PC-3 (cell line): Measurements from ENCODE around the gene BLOC1S2. TPM values are rescaled to one million over a fixed set of nuclear protein-coding genes. Genes with fewer than 3 reads are reported as not detected.

Experiments used
- ATAC-seq: fragments of 200-7000 bp; cut with Tn5 transposase; 2 replicates; pipeline ENCODE4 v1.9.1; 2020; ENCODE audit warnings: mild to moderate bottlenecking, moderate library complexity
- BruUV-seq: library from RNA; stranded (reverse); fragments of 400-500 nt; replicated peaks from 2 replicates; lab custom pipeline; 2021; lab: Mats Ljungman, UMichigan
- CTCF ChIA-PET: fragments of 300-600 bp; sonication (Branson Sonifier 250); formaldehyde crosslinking; loops from one replicate; lab custom pipeline; 2022; ENCODE audit warnings: antibody characterized with exemption; lab: Charles Lee
- POLR2A ChIA-PET: fragments of 300-600 bp; sonication (Branson Sonifier 250); formaldehyde crosslinking; loops from one replicate; lab custom pipeline; 2022; ENCODE audit warnings: antibody characterized with exemption; ENCODE audit not compliant: unreplicated experiment; lab: Charles Lee
- DNase-seq: peaks from one replicate; pipeline ENCODE4 v3.0.0-alpha.2; 2015
- H2AFZ ChIP-seq: fragments of 300-600 bp; sonication (generic); 2 replicates; pipeline ENCODE4 v1.6.0; 2016; ENCODE audit warnings: antibody characterized with exemption, low read length
- H3F3A ChIP-seq: fragments of 300-600 bp; sonication (generic); one replicate; pipeline ENCODE4 v1.6.0; 2017; ENCODE audit warnings: antibody characterized with exemption, low read length, control low read depth, mild to moderate bottlenecking; ENCODE audit not compliant: unreplicated experiment
- H3K27ac ChIP-seq: fragments of 300-600 bp; sonication (generic); 2 replicates; pipeline ENCODE4 v1.5.1; 2016; ENCODE audit warnings: mild to moderate bottlenecking, low read length
- H3K27me3 ChIP-seq: fragments of 300-600 bp; sonication (generic); 2 replicates; pipeline ENCODE4 v1.6.1; 2016; ENCODE audit warnings: low read length, mixed read lengths
- H3K36me3 ChIP-seq: fragments of 300-600 bp; sonication (generic); 2 replicates; pipeline ENCODE4 v1.6.1; 2016; ENCODE audit warnings: low read depth, mixed run types, low read length, mixed read lengths
- H3K4me1 ChIP-seq: fragments of 300-600 bp; sonication (generic); 2 replicates; pipeline ENCODE4 v1.5.1; 2016; ENCODE audit warnings: low read length; ENCODE audit not compliant: insufficient read depth
- H3K4me2 ChIP-seq: fragments of 300-600 bp; sonication (generic); 2 replicates; pipeline ENCODE4 v1.6.0; 2016; ENCODE audit warnings: low read length
- H3K4me3 ChIP-seq: fragments of 300-600 bp; sonication (generic); 2 replicates; pipeline ENCODE4 v1.5.1; 2016; ENCODE audit warnings: mild to moderate bottlenecking, low read length, mixed read lengths
- H3K79me2 ChIP-seq: fragments of 300-600 bp; sonication (generic); 2 replicates; pipeline ENCODE4 v1.6.1; 2017; ENCODE audit warnings: low read length, mixed read lengths
- H3K9ac ChIP-seq: fragments of 300-600 bp; sonication (generic); 2 replicates; pipeline ENCODE4 v1.6.0; 2016; ENCODE audit warnings: mild to moderate bottlenecking, low read length
- H3K9me2 ChIP-seq: fragments of 300-600 bp; sonication (generic); replicated peaks from 2 replicates; pipeline ENCODE4 v1.6.1; 2016; ENCODE audit warnings: mixed run types, low read length, mixed read lengths
- H3K9me3 ChIP-seq: fragments of 300-600 bp; sonication (generic); 2 replicates; pipeline ENCODE4 v1.6.1; 2016; ENCODE audit warnings: low read length, mixed read lengths
- H4K20me1 ChIP-seq: fragments of 300-600 bp; sonication (generic); 2 replicates; pipeline ENCODE4 v1.6.1; 2016; ENCODE audit warnings: low read length, mixed read lengths
- EZH2 ChIP-seq: fragments of 300-600 bp; sonication (generic); IDR thresholded peaks from one replicate; pipeline ENCODE4 v1.6.1; 2017; ENCODE audit warnings: antibody characterized with exemption, mild to moderate bottlenecking, low read length; ENCODE audit not compliant: unreplicated experiment
- EZH2phosphoT487 ChIP-seq: fragments of 300-600 bp; sonication (generic); IDR thresholded peaks from 2 replicates; pipeline ENCODE4 v1.6.1; 2018; ENCODE audit warnings: mild to moderate bottlenecking, antibody characterized with exemption, low read length, borderline replicate concordance
- intact Hi-C: fragments of 100-400 bp; cut with micrococcal nuclease; formaldehyde crosslinking; loops from 2 replicates; pipeline ENCODE4 v1.9.0; 2023
- total RNA-seq: library from RNA; depleted of rRNA; stranded (reverse); fragments of >200 nt; gene quantifications from 2 replicates; pipeline ENCODE4 v1.2.3, GENCODE V29; 2014
- TF ChIP-seq, protein P1 (sequence below): fragments of 300-600 bp; sonication (generic); conservative IDR thresholded peaks from 2 replicates; pipeline ENCODE4 v1.5.1; 2017; ENCODE audit warnings: antibody characterized with exemption, low read depth, mild to moderate bottlenecking, low read length

The BLOC1S2 gene
- total RNA-seq, 1 experiment from 2014 or later: 46.4 TPM

DNA sequence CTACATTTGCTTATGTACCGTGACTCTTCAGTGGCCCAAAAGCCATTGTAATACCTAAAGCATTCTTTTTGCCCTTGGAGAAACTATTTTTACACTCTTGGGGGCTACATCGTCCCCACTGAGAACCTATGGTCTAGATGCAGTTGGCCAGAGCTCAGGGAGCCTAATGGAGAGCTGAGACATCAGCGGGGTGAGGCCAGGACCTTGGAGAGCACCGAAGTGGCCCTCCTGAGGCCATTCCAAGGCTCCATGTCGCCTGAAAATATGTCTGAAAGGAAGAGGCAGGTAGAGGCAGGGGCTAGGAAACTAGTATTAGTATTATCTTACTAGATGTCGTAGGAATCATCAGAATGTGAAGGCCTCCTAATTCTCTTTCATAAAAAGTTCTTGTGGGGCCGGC, 38.7 kb upstream of the BLOC1S2 start:
- peaks cover 37% of the 10 kb centered on the region for H3K27me3 ChIP-seq
- DNase-seq (peak; percentile 9), ATAC-seq (no peak)
- POLR2A ChIA-PET: no interaction called here
- no TSS peak for BruUV-seq
- no peaks in the 10 kb centered on the region for H3K4me1 ChIP-seq
- H3K79me2 ChIP-seq: no peaks in the 10 kb centered on the region
- no peak overlapping the region for H3K4me3 ChIP-seq
- no peaks in the 10 kb centered on the region for H3K9me2 ChIP-seq
- no peak overlapping the region for H3K9ac ChIP-seq
- H3K36me3 ChIP-seq: no peaks in the 10 kb centered on the region
- no peaks in the 10 kb centered on the region for H3K9me3 ChIP-seq
- no peak for TF ChIP-seq EZH2phosphoT487
- TF ChIP-seq, protein P1, sequence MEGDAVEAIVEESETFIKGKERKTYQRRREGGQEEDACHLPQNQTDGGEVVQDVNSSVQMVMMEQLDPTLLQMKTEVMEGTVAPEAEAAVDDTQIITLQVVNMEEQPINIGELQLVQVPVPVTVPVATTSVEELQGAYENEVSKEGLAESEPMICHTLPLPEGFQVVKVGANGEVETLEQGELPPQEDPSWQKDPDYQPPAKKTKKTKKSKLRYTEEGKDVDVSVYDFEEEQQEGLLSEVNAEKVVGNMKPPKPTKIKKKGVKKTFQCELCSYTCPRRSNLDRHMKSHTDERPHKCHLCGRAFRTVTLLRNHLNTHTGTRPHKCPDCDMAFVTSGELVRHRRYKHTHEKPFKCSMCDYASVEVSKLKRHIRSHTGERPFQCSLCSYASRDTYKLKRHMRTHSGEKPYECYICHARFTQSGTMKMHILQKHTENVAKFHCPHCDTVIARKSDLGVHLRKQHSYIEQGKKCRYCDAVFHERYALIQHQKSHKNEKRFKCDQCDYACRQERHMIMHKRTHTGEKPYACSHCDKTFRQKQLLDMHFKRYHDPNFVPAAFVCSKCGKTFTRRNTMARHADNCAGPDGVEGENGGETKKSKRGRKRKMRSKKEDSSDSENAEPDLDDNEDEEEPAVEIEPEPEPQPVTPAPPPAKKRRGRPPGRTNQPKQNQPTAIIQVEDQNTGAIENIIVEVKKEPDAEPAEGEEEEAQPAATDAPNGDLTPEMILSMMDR: no peak
- TF ChIP-seq EZH2: no peak
- H3F3A ChIP-seq: no peaks in the 10 kb centered on the region
- no peak overlapping the region for H2AFZ ChIP-seq
- CTCF ChIA-PET: no interaction called here
- no peaks in the 10 kb centered on the region for H4K20me1 ChIP-seq
- intact Hi-C loops: no loop called here
- H3K4me2 ChIP-seq: no peak overlapping the region
- no peak overlapping the region for H3K27ac ChIP-seq

DNA sequence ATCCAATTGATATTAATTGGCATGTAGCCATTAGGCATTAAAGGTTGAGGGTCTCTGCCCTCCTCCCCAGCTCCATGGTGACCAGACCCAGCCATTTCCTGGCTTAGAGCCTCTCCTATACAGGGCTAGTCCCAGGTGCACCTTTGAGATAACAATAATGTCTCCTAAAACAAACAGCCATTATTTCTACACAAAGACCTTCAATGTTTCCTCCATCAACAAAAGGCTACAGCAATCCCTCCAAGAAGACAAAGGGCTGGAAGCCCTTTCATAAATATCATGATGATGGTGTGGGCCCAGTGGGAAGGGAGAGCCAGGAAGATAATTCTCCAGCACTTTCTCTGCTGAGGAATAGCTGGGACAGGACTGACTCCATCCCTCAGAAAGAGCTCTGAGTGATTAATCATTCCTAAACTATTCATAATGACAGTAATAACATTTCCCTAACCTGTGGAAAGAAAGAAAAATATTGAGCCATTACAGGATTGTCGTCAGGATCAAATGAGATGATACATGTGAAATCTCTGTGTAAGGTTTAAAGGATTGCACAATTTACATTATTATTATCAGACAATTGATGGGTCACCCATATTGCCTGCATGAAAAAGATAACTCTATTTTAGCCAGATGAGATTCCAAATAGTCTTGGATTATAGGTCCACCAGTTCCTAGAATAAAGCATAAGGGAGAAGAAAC, 33.4 kb upstream of the BLOC1S2 start:
- Histone ChIP-seq H3F3A (no peaks in the 10 kb centered on the region), H2AFZ (no peak overlapping the region), H3K79me2 (no peaks in the 10 kb centered on the region), H4K20me1 (no peaks in the 10 kb centered on the region), H3K9me2 (no peaks in the 10 kb centered on the region), H3K4me2 (no peak overlapping the region), H3K4me3 (no peak overlapping the region), H3K4me1 (no peaks in the 10 kb centered on the region), H3K9me3 (no peaks in the 10 kb centered on the region), H3K27ac (no peak overlapping the region), H3K9ac (no peak overlapping the region), H3K36me3 (no peaks in the 10 kb centered on the region), H3K27me3 (peaks cover 3% of the 10 kb centered on the region; the same call in 1 of the 2 replicates)
- no TSS peak for BruUV-seq
- ChIA-PET POLR2A (no interaction called here), CTCF (no interaction called here)
- no peak for TF ChIP-seq EZH2
- TF ChIP-seq EZH2phosphoT487: no peak
- TF ChIP-seq, protein P1: no peak
- intact Hi-C loops: no loop called here
- DNase-seq (no peak), ATAC-seq (no peak)

GRCh38 chr10:100318207-100318606, 31.7 kb upstream of the BLOC1S2 start:
- ChIA-PET POLR2A (no interaction called here), CTCF (no interaction called here)
- H3K4me1 ChIP-seq: no peaks in the 10 kb centered on the region
- H3K9me3 ChIP-seq: no peaks in the 10 kb centered on the region
- intact Hi-C loops: no loop called here
- H3K4me2 ChIP-seq: no peak overlapping the region
- H3K4me3 ChIP-seq: no peak overlapping the region
- no peak overlapping the region for H3K27ac ChIP-seq
- H3F3A ChIP-seq: no peaks in the 10 kb centered on the region
- peaks cover 6% of the 10 kb centered on the region; the same call in 1 of the 2 replicates for H3K27me3 ChIP-seq
- DNase-seq: no peak
- no peak for TF ChIP-seq EZH2phosphoT487
- TF ChIP-seq, protein P1: no peak
- TF ChIP-seq EZH2: no peak
- H2AFZ ChIP-seq: no peak overlapping the region
- ATAC-seq: no peak
- no peaks in the 10 kb centered on the region for H3K9me2 ChIP-seq
- H3K79me2 ChIP-seq: no peaks in the 10 kb centered on the region
- no peaks in the 10 kb centered on the region for H3K36me3 ChIP-seq
- BruUV-seq: no TSS peak
- H3K9ac ChIP-seq: no peak overlapping the region
- H4K20me1 ChIP-seq: no peaks in the 10 kb centered on the region
